Adipocyte (in vitro differentiated cells): Measurements from ENCODE around the gene PRKN.

Experiments used
- DNase-seq: peaks from one replicate; pipeline ENCODE4 v3.0.0-alpha.2; 2015; ENCODE audit warnings: low read depth
- H3K27me3 ChIP-seq: replicated peaks from 2 replicates; pipeline ENCODE4 v1.7.0; 2013; ENCODE audit warnings: mild to moderate bottlenecking, low read length, moderate library complexity; ENCODE audit not compliant: control insufficient read depth, insufficient read depth
- H3K36me3 ChIP-seq: 2 replicates; pipeline ENCODE4 v1.7.0; 2013; ENCODE audit warnings: low read length, mild to moderate bottlenecking, moderate library complexity; ENCODE audit not compliant: control insufficient read depth, insufficient read depth, severe bottlenecking
- H3K4me1 ChIP-seq: 2 replicates; pipeline ENCODE4 v1.7.0; 2013; ENCODE audit warnings: mild to moderate bottlenecking, low read length, moderate library complexity; ENCODE audit not compliant: control insufficient read depth, insufficient read depth
- H3K4me3 ChIP-seq: 2 replicates; pipeline ENCODE4 v1.7.0; 2013; ENCODE audit warnings: mild to moderate bottlenecking, low read length, moderate library complexity
- H3K9ac ChIP-seq: 2 replicates; pipeline ENCODE4 v1.7.0; 2013; ENCODE audit warnings: mild to moderate bottlenecking, low read length, moderate library complexity
- H3K9me3 ChIP-seq: 2 replicates; pipeline ENCODE4 v1.7.0; 2013; ENCODE audit warnings: mild to moderate bottlenecking, low read length, moderate library complexity; ENCODE audit not compliant: control insufficient read depth

PRKN gene

DNA sequence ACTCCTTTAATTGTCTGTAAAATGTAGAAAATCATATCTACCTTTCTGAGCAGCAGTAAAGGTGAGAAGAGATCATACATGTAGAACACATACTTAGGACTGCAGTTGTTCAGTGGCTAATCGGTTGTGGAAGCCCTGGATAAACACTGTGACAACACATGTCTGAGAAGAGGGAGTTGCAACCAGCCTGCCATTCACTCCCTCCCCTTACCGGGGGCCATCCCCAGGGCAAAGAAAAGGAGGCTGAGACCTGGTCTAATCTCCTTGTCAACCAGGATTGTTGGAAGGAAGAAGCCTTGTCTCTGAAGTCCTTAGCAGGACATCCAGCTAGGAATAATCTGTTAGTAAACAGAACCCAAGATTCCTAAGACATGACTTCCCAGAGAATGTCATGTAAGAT lies 991.2 kb downstream of the PRKN start:
- no peak for DNase-seq
- Histone ChIP-seq H3K9ac (no peak overlapping the region), H3K9me3 (no peaks in the 10 kb centered on the region), H3K4me3 (no peak overlapping the region), H3K4me1 (no peaks in the 10 kb centered on the region), H3K36me3 (no peaks in the 10 kb centered on the region), H3K27me3 (no peaks in the 10 kb centered on the region)

DNA sequence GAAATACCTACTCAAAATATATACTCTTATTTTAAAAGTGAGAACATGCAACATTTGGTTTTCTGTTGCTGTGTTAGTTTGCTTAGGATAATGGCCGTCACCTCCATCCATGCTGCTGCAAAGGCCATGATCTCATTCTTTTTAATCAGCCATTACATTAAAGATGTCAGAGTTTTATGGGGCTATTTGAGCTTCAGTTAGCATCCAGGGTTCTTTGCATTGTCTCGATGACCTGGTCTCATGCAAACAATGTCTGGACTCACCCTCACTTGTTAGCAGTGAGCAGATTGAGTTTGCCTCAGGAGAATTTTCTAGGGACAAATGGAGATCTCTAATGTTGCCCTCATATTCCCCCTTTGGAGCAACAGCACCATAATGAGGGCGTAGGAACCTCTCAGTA lies 995.0 kb downstream of the PRKN start:
- H3K4me3 ChIP-seq = no peak overlapping the region
- H3K4me1 ChIP-seq = no peaks in the 10 kb centered on the region
- H3K27me3 ChIP-seq = no peaks in the 10 kb centered on the region
- H3K9me3 ChIP-seq = no peaks in the 10 kb centered on the region
- H3K9ac ChIP-seq = no peak overlapping the region
- no peaks in the 10 kb centered on the region for H3K36me3 ChIP-seq
- DNase-seq = no peak

DNA sequence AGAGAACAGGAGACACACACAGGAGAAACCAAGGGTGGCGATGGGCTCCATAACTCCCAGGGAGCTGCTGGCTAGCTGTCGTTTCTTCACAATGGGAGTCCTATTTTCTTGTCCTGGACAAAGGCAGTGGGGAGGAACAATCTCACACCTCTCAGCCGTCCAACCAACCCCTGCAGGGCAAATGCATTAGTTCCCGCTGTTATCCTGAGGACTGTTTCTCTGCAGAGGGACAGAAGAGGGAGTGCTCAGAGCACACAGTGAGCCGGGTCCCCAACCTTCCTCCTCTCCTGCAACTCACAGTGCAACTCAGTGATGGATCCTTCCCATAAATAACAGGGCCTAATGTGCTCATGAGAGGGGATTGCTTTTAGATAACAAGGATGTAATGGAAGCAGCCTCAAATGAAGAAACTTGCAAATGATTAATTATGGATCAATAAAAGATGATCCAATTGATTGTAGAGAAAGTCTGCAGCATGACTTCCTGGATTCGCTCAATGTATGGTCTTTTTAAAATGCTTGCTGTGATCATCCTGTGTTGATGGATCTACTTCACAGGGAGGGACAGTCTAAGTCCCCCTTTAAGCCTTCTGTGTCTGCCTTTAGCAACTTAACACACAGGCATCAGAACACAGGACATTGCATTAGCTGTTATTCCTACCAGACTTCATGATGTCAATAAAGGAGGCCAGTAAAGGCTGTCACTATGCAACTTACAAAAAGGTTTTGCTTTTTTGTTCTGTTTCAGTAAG lies 1000.3 kb downstream of the PRKN start:
- Histone ChIP-seq H3K4me1 (no peaks in the 10 kb centered on the region), H3K9me3 (no peaks in the 10 kb centered on the region)
- no peak for DNase-seq

DNA sequence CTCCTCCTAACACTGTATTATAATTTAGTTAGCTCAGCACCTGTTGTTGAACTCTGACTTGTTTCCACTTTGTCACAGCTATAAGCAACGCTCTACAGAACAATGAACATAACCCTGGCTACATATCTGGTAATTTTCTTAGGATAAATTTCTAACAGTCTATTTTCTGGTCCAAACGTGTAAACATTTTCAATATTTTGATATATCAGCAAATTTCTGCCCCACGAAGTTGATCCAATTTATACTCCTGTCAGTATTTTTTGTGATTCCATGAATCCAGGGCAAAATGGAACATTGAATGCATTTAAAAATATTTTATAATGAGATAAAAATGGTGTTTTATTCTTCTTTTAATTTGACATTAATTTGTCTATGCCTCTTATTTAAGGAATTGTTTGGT lies 1005.2 kb downstream of the PRKN start:
- H3K4me3 ChIP-seq = no peak overlapping the region
- H3K9me3 ChIP-seq = no peaks in the 10 kb centered on the region
- no peak for DNase-seq
- no peaks in the 10 kb centered on the region for H3K27me3 ChIP-seq
- H3K9ac ChIP-seq = no peak overlapping the region
- no peaks in the 10 kb centered on the region for H3K4me1 ChIP-seq
- H3K36me3 ChIP-seq = no peaks in the 10 kb centered on the region

More for the DNA sequence above, 1000.3 kb downstream of the PRKN start:
- no peak overlapping the region for H3K9ac ChIP-seq
- no peaks in the 10 kb centered on the region for H3K27me3 ChIP-seq
- no peak overlapping the region for H3K4me3 ChIP-seq
- H3K36me3 ChIP-seq = no peaks in the 10 kb centered on the region

DNA sequence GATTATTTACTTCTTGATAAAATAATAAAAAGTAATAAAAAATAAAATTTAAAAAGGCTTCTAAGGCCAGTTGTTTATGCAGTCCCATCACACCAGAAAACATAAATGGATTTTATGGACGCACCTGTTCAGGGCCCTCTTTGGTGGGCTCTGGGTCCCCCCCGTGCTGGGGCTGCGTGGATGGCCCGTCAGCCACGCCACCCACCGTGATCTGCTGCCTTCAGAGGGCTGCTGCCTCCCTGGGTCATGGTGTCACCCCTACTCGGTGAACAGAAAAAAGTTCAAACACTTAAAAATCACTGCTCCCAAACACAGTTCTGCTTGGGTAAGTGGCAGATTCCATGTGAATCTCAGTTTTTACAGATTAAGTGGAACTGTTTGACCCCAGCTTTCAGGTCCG lies 1006.1 kb downstream of the PRKN start:
- Histone ChIP-seq H3K27me3 (no peaks in the 10 kb centered on the region), H3K4me1 (no peaks in the 10 kb centered on the region), H3K9me3 (no peaks in the 10 kb centered on the region), H3K36me3 (no peaks in the 10 kb centered on the region), H3K9ac (no peak overlapping the region), H3K4me3 (no peak overlapping the region)
- no peak for DNase-seq

DNA sequence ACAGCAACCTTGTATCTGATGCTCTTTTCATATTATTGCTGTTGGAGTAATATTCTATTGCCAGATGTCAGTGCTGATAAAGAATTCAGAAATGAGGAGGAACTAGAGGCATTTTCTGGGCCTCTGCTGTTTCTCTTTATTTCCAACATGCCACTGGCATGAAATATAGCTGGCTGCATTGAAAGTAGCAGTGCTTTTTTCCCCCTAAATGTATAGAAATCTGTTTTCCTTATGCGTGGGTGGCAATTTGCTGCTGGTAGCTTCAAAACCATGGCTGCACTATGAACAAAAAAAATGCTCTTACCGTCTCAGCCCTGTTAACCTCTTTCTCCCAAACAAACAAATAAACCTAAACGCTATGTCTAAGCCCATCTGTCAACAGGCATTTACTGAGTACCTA lies 1011.4 kb downstream of the PRKN start:
- H3K9me3 ChIP-seq = no peaks in the 10 kb centered on the region
- no peaks in the 10 kb centered on the region for H3K27me3 ChIP-seq
- H3K4me1 ChIP-seq = no peaks in the 10 kb centered on the region
- no peak overlapping the region for H3K4me3 ChIP-seq
- DNase-seq = no peak
- H3K9ac ChIP-seq = no peak overlapping the region
- no peaks in the 10 kb centered on the region for H3K36me3 ChIP-seq

DNA sequence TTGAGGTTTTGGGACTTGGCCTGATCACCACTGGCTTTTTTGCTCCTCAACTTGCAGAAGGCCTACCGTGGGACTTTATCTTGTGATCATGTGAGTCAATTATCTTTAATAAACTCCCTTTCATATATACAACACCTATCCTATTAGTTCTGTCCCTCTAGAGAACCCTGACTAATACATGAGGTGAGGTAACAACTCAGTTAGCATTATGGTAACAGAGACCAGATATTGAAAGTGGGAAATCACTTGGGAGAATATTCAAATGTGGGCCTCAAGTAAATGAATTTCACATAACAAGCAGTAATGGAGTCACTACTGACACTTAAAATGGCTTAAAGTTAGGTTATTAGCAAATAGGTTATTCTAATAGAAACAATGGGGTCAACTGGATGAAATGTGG lies 1015.6 kb downstream of the PRKN start:
- H3K27me3 ChIP-seq = no peaks in the 10 kb centered on the region
- no peaks in the 10 kb centered on the region for H3K4me1 ChIP-seq
- DNase-seq = no peak
- no peak overlapping the region for H3K4me3 ChIP-seq
- no peak overlapping the region for H3K9ac ChIP-seq
- H3K36me3 ChIP-seq = no peaks in the 10 kb centered on the region
- H3K9me3 ChIP-seq = no peaks in the 10 kb centered on the region

DNA sequence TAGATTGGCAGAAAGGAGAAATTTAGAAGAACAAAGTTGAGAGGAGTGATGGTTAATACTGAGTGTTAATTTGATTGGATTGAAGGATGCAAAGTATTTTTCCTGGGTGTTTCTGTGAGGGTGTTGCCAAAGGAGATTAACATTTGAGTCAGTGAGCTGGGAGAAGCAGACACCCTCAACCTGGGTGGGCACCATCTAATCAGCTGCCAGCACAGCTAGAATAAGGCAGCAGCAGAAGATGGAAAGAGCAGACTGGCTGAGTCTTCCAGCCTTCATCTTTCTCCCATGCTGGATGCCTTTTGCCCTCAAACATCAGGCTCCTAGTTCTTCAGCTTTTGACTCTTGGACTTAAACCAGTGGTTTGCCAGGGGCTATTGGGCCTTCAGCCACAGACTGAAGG lies 1016.1 kb downstream of the PRKN start:
- Histone ChIP-seq H3K9me3 (no peaks in the 10 kb centered on the region), H3K27me3 (no peaks in the 10 kb centered on the region), H3K4me3 (no peak overlapping the region), H3K4me1 (no peaks in the 10 kb centered on the region), H3K36me3 (no peaks in the 10 kb centered on the region), H3K9ac (no peak overlapping the region)
- no peak for DNase-seq

DNA sequence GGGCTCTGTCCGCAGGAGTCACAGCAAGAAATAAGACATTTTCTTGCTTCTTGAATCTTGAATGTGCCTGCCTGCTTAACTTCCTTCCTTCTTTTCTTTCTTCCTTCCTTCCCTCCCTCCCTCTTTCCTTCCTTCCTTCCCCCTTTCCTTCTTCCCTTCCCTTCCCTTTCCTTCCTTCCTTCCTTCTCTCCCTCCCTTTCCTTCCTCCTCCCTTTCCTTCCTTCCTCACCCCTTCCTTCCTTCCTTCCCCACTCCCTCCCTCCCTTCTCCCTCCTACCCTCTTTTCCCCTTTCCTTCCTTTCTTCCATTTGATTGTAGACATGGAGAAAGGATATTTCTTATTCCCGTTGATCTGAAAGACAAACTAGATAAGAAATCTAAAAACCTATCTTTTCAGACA lies 1016.9 kb downstream of the PRKN start:
- no peaks in the 10 kb centered on the region for H3K36me3 ChIP-seq
- H3K9me3 ChIP-seq = no peaks in the 10 kb centered on the region
- H3K4me3 ChIP-seq = no peak overlapping the region
- H3K9ac ChIP-seq = no peak overlapping the region
- no peaks in the 10 kb centered on the region for H3K4me1 ChIP-seq
- DNase-seq = no peak
- no peaks in the 10 kb centered on the region for H3K27me3 ChIP-seq

DNA sequence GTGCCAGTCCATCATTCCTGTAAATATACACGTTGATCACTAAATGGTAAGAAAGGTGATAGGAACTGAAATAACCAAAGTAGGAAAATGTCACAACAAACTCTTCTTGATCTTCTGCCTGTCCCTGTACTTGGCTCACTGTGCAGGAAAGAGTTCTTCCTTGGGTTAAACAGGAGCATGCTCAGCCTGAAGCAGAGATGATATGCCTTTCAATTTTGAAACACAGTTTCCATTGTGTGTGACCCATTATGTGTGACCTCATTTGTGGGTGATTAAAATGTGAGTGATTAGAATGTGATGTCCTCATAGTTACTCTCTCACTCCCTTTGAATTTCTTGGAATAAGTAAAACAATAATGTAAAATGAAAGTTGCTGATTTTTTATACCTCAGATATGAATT lies 1026.5 kb downstream of the PRKN start:
- no peak for DNase-seq
- H3K27me3 ChIP-seq = no peaks in the 10 kb centered on the region
- no peak overlapping the region for H3K9ac ChIP-seq
- no peaks in the 10 kb centered on the region for H3K4me1 ChIP-seq
- no peak overlapping the region for H3K4me3 ChIP-seq
- no peaks in the 10 kb centered on the region for H3K36me3 ChIP-seq
- H3K9me3 ChIP-seq = no peaks in the 10 kb centered on the region

DNA sequence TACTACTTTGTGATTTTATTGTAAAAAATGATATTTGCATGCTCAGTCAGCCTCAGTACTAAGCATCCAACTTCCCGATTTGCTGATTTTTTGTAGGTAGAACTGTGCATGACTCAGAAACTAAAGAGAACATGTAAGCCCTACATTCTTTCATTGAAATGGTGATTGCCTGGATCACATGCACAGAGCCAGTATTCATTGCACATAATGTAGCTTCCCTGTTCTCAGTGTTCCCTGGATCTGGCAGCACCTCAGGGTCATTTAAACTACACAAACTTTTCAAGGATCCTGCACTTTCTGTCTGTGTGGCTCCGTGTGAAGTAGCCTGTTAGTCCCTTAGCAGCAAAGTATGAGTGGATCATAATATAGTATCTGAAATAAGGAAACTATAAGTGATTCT lies 1030.8 kb downstream of the PRKN start:
- DNase-seq = peak; percentile 16
- Histone ChIP-seq H3K9ac (no peak overlapping the region), H3K4me3 (no peak overlapping the region), H3K9me3 (no peaks in the 10 kb centered on the region), H3K36me3 (no peaks in the 10 kb centered on the region), H3K4me1 (no peaks in the 10 kb centered on the region), H3K27me3 (no peaks in the 10 kb centered on the region)

DNA sequence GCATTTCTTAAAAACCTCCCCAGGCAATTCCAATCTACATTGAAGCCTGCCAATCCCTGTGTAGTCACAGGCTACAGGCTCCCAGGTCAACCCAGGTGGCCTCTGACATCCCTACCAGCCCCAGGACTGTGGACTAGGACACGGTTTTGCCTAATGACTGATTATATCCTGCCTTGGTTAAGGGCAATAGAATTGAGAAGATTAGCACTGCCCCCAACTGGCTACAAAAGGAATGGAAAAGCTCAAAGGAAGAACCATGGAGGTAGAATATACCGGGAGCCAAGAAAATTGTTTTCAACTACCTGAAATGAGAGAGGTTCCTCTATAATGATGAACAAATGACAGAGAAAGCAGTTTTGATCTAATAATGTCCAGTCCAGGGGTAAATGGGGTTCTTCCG lies 1032.6 kb downstream of the PRKN start:
- Histone ChIP-seq H3K27me3 (no peaks in the 10 kb centered on the region), H3K36me3 (no peaks in the 10 kb centered on the region), H3K4me3 (no peak overlapping the region), H3K9ac (no peak overlapping the region), H3K9me3 (no peaks in the 10 kb centered on the region), H3K4me1 (no peaks in the 10 kb centered on the region)
- peak; percentile 57 for DNase-seq
